Measurements from ENCODE around the gene CDKN2D. TPM values are rescaled to one million over a fixed set of nuclear protein-coding genes. Genes with fewer than 3 reads are reported as not detected.

The CDKN2D gene
- total and polyA plus RNA-seq, 2 of the 13 experiments (the other 11 are each of a cell fraction or from before 2014, with no cell fraction given): 5.4 to 8.6 TPM

DNA sequence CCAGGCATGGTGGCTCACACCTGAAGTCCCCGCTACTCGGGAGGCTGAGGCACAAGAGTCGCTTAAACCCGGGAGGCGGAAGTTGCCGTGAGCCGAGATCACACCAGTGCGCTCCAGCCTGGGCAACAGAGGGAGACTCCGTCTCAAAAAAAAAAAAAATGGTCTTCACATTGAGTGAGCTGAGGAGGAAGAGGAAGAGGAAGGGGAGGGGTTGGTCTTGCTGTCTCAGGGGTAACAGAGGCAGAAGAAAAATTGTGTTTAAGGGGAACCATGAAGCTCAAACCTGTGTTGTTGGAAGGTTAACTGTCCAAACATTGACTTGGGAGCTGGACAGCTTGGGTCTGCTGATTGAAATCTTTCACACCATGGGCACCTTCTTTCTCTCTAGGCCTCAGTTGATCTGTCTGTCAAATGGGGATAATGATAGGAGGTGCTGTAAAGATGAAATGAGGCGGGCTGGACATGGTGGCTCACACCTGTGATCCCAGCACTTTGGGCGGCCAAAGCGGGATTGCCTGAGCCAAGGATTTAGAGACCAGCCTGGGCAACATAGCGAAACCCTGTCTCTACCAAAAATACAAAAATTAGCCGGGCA is 46.7 kb upstream of the CDKN2D start:
- no TSS peak for BruUV-seq (replicated peaks)
- Histone ChIP-seq H3K27ac (ENCODE audit: extremely low read length, insufficient read depth, low read length) (no peak overlapping the region), H3K9ac (ENCODE audit: insufficient read depth, low read depth, low read length) (no peak overlapping the region), H3K27me3 (ENCODE audit: control insufficient read depth in 1 of 2, insufficient read depth in 2 of 2, low read length in 2 of 2) (no peaks in the 10 kb centered on the region; a peak in 1 of 5 replicates), H2AFZ (ENCODE audit: low read length) (no peak overlapping the region), H3K9me3 (ENCODE audit: low read length) (no peaks in the 10 kb centered on the region), H3K36me3 (replicated peaks in 1 of 2; ENCODE audit: control insufficient read depth in 1 of 2, insufficient read depth in 2 of 2, low read length in 2 of 2) (no peaks in the 10 kb centered on the region), H3K79me2 (ENCODE audit: insufficient read depth, low read length) (no peaks in the 10 kb centered on the region), H3K4me3 (replicated peaks in 1 of 3; ENCODE audit: insufficient read depth in 1 of 3, low read depth in 2 of 3, low read length in 3 of 3) (no peak overlapping the region), H4K20me1 (ENCODE audit: insufficient read depth, low read length) (no peaks in the 10 kb centered on the region), H3K4me1 (ENCODE audit: insufficient read depth, low read length) (no peaks in the 10 kb centered on the region), H3K4me2 (ENCODE audit: low read depth, low read length) (no peak overlapping the region)
- CTCF ChIA-PET (ENCODE audit: low intra/inter-chr PET ratio, low total read pairs): no interaction called here
- POLR2A ChIA-PET: no interaction called here
- TF ChIP-seq SP2 (CRISPR knock-in tag; IDR thresholded peaks at IDR 0.05): no peak
- TF ChIP-seq SALL1 (CRISPR knock-in tag; IDR thresholded peaks at IDR 0.05): no peak
- no peak for TF ChIP-seq HES4 (CRISPR knock-in tag; IDR thresholded peaks at IDR 0.05; ENCODE audit: borderline replicate concordance)
- TF ChIP-seq SETDB1 (CRISPR knock-in tag; IDR thresholded peaks at IDR 0.05; ENCODE audit: borderline replicate concordance): no peak
- TF ChIP-seq, protein P1, sequence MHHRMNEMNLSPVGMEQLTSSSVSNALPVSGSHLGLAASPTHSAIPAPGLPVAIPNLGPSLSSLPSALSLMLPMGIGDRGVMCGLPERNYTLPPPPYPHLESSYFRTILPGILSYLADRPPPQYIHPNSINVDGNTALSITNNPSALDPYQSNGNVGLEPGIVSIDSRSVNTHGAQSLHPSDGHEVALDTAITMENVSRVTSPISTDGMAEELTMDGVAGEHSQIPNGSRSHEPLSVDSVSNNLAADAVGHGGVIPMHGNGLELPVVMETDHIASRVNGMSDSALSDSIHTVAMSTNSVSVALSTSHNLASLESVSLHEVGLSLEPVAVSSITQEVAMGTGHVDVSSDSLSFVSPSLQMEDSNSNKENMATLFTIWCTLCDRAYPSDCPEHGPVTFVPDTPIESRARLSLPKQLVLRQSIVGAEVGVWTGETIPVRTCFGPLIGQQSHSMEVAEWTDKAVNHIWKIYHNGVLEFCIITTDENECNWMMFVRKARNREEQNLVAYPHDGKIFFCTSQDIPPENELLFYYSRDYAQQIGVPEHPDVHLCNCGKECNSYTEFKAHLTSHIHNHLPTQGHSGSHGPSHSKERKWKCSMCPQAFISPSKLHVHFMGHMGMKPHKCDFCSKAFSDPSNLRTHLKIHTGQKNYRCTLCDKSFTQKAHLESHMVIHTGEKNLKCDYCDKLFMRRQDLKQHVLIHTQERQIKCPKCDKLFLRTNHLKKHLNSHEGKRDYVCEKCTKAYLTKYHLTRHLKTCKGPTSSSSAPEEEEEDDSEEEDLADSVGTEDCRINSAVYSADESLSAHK (CRISPR knock-in tag; IDR thresholded peaks at IDR 0.05; ENCODE audit: borderline replicate concordance): no peak
- TF ChIP-seq ZNF629 (CRISPR knock-in tag; conservative IDR thresholded peaks at IDR 0.05): peak; percentile 66
- TF ChIP-seq KMT2A (CRISPR knock-in tag; IDR thresholded peaks at IDR 0.05): no peak
- DNase-seq (ENCODE audit: low spot score) (no peak), ATAC-seq (no peak), FAIRE-seq (no peak)
- WGBS (ENCODE audit: low lambda C conversion rate): 72% methylated on average over 14 of the region's 14 CpGs
- in situ Hi-C loops (cut with HindIII; ENCODE audit: extremely low pct_ligation_motif_present, low pct_unique_long_range_greater_than_20kb) (no loop called here), intact Hi-C loops (cut with micrococcal nuclease; ENCODE audit: unreplicated experiment) (no loop called here)

Measured in HepG2 (cell line).